ENCODE measurements around the gene TREH.

TREH gene

DNA sequence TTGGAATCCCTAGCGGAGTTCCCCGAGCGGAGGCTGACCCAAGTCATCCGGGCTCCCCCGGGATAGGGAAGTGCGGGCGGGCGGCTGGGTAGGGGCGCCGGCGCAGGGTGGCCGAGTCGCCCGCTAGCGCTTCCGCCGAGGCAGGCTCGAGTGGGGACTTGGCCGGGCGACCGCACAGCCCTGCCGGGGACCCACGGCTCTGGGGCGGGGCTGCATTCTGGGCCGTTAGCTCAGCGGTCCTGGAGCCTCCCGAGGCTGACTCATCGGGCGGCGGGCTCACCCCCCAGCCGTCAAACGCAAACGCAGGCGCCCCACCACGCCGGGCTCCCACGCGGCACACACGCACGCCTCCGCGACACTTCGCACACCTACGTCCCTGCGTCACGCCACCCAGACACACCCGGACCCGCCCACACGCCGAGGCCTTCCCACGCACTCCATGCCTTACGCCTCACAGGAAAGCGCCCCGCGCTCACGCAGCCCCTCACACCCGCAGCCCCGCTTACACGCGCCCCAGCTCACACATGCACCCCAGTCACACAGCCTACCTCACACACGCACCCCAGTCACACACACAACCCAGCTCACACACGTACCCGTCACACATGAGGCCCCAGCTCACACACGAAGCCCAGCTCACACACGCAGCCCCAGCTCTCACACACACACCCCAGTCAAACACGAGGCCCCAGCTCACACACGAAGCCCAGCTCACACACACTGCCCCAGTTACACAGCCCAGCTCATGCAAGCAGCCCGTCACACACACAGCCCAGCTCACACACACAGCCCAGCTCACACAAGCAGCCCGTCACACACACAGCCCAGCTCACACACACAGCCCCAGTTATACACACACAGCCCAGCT, 70.9 kb downstream of the TREH start:
- DNase-seq, result peak; percentile 87

DNA sequence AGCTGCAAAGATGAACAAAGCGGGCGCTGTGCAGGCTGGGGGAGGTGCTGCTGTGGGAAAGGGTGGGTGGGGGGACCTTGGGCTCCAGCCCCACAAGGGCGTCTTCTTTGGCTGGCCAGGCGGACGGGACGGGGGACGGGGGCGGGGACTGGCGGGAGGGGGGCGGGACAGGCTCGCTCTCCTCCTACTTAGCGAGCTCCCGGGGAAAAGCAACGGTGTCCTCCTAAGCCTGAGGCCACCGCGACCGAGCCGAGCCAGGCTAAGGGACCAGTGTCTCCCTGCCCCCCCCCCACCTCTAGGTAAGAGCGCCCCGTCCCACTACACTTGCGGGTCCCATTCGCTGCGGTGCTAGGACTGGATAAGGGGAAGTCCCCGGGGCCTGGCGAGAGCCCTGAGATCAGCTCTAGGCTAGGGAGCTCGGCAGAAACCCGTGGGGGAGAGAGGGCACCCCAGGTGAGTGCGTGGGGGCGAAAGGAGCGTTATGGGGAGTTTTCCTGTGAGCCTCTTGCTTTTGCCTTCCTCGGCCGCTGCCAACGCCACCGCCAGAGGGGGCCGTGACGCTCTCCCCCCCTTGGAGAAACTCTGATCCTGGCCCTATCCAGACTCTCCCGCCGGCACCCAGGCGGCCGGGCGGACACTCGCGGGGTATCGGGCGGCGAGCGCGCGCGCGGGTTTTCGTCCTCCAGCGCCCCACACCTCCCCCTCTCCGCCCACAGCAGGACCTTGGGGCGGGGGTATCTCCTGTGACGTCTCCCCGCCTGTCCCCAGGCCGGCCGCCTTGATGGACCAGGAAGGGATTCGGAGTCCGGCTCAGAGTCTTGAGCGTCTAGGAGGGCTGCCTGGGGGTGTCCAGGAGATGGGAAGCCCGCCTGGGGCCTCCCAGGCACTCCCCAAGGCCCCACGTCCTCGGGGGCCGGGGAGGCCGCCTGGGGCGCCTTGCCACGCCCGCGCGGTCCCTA, 71.8 kb downstream of the TREH start, which contains the start of gene PHLDB1:
PHLDB1 (plus strand) TSS at position 215 of the 959 bp plus-strand sequence. CDS start 6,222 bp downstream, outside the sequence.
- peak; percentile 52 for DNase-seq
